ENCODE data around the gene TSPAN14.

DNA sequence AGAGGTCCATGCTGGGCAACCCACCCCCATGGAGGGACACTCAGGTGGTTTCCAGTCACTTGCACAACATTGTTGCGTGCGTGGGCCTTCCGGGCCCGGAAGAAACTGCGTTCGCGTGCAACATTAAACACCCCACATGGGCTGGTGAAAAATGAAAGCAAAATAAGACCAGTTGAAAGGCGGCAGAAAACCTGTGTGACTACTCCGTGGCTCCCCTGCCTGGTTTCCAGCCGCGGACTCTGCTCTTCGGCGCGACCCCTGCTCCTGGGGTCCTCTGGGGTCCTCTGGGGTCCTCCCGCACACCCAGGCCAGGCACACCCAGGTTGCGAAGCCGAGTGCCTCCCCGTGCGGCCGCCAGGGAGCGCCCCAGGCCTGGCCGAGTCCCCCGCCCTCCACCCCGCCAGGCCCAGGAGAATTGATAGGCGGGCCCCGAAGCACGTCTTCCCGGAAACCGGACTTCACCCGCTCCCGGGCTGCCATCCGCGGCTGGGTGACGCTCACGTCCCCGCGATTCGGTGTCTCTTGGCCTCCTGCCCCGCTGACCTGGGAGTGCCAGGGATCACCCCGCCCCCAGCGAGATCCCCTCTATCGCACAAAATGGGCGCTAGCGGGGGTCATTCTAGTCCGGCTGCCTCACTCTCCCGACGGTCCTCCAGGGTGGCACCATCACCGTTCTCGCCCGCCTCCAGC is 81.7 kb downstream of the TSPAN14 start:
- no peak for TF ChIP-seq EZH2 (IDR thresholded peaks at IDR 0.05)
- TF ChIP-seq POLR2AphosphoS5 (IDR thresholded peaks at IDR 0.05; ENCODE audit: borderline replicate concordance, low read depth, low read length), result no peak
- TF ChIP-seq FOXP2 (optimal IDR thresholded peaks at IDR 0.05; ENCODE audit: control extremely low read depth, extremely low read length, insufficient read depth), result no peak

All from SK-N-MC (cell line).